ENCODE measurements around the gene LTA.

Gene LTA, protein sequence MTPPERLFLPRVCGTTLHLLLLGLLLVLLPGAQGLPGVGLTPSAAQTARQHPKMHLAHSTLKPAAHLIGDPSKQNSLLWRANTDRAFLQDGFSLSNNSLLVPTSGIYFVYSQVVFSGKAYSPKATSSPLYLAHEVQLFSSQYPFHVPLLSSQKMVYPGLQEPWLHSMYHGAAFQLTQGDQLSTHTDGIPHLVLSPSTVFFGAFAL
- long read RNA-seq, donor 1: 0 reads
- long read RNA-seq, donor 2: 0 reads
- long read RNA-seq, donor 3: 0 reads
- long read RNA-seq, donor 4: 0 reads
- long read RNA-seq, donor 5: 0 reads
- long read RNA-seq, donor 6: 0 reads
- long read RNA-seq, donor 7: 0 reads
- long read RNA-seq, donor 8: 0 reads

DNA sequence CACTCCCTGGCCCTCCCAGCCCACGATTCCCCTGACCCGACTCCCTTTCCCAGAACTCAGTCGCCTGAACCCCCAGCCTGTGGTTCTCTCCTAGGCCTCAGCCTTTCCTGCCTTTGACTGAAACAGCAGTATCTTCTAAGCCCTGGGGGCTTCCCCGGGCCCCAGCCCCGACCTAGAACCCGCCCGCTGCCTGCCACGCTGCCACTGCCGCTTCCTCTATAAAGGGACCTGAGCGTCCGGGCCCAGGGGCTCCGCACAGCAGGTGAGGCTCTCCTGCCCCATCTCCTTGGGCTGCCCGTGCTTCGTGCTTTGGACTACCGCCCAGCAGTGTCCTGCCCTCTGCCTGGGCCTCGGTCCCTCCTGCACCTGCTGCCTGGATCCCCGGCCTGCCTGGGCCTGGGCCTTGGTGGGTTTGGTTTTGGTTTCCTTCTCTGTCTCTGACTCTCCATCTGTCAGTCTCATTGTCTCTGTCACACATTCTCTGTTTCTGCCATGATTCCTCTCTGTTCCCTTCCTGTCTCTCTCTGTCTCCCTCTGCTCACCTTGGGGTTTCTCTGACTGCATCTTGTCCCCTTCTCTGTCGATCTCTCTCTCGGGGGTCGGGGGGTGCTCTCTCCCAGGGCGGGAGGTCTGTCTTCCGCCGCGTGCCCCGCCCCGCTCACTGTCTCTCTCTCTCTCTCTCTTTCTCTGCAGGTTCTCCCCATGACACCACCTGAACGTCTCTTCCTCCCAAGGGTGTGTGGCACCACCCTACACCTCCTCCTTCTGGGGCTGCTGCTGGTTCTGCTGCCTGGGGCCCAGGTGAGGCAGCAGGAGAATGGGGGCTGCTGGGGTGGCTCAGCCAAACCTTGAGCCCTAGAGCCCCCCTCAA lies at the start of gene LTA:
TSS of gene LTA (plus strand) at position 249 of the 871 bp plus-strand sequence. CDS start at position 703, 454 bp downstream.
- DNase-seq: no peak

DNA sequence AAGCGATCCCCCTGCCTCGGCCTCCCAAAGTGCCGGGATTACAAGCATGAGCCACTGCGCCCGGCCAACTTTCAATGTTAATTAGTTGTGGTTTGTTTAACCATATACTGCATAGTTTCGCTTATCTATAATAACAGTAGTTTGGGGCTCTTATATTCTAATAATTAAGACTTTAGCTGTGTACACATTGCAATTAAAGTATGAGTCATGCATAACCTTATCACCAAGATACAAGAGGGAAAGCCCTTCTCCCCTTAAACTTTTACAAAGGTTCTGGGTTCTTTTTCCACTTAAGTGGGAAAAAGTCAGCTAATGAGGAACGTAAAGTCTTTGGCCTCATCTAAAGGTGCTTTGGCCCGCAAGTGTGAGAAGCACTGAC lies 46.5 kb upstream of the LTA start:
- DNase-seq: no peak

DNA sequence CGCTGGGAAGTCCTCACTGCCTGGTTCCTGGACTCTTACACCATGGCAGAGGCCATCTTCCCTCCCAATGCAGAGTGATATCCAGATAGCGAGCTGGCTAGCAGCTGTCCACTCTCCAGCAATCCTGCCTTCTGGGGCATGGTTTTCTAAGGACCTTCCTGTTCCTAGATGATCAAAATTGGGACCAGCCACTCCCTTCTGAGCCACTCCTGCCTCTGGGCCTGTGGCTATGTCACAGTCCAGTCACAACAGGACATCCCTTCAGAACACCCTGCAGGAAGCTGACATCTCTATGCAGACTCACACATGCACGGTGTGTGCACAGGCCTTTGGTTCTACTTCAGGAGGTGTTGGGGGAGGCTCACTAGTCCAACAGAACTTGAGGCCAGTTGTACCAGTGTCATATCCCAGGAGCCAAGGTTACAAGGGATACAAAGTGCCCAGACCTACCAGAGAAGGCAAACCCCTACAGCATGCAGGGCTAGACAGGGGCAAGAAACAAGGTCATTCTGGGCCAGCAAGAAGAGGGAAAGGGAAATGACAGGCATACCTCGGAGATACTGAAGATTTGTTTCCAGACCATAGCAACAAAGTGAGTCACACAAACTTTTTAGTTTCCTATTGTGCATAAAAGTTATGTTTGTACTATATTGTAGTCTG lies 46.0 kb upstream of the LTA start:
- no peak for DNase-seq

DNA sequence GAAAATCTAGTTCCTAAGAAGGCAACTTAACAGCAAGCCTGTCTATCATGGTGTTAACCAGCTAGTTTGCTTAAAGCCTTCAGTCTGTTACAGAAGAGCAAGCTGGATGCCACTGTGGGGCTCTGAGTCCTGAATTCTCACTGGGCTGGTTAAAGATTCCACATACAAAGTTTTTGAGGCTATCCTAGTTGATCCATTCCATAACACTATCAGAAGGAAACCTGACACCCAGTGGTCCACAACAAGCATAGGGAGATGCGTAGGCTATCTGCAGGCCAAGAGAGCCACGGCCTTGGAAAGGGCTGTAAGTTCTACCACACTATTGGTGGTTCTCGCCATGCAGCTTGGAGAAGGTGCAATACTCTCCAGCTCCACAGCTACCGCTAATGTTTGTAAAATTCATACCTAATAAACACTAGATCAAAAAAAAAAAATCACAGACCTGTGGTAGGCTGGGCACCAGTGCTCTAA lies 43.7 kb upstream of the LTA start:
- no peak for DNase-seq

DNA sequence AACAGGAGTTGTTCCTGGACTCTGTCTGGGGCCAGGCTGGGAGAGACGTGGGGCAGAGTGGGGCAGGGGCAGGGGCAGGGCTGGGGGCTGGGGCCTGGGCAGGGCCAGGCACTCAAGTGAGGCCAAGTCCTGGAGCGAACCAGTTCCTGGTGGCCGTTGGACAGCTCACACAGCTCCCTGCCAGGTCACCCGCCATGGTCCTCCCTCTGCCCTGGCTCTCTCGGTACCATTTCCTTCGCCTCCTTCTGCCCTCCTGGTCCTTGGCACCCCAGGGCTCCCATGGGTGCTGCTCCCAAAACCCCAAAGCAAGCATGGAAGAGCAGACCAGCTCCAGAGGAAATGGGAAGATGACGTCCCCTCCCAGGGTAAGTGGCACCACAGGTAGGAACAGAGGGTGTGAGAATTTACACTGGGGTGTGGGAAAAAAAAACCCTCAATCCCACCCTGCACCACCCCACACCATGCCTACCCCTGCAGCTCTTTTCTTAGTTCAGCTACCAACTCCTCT lies 43.2 kb upstream of the LTA start, which contains the start of gene MCCD1:
TSS of gene MCCD1 (plus strand) at position 142 of the 508 bp plus-strand sequence. CDS start at position 195, 53 bp downstream.
- peak; percentile 33 for DNase-seq

DNA sequence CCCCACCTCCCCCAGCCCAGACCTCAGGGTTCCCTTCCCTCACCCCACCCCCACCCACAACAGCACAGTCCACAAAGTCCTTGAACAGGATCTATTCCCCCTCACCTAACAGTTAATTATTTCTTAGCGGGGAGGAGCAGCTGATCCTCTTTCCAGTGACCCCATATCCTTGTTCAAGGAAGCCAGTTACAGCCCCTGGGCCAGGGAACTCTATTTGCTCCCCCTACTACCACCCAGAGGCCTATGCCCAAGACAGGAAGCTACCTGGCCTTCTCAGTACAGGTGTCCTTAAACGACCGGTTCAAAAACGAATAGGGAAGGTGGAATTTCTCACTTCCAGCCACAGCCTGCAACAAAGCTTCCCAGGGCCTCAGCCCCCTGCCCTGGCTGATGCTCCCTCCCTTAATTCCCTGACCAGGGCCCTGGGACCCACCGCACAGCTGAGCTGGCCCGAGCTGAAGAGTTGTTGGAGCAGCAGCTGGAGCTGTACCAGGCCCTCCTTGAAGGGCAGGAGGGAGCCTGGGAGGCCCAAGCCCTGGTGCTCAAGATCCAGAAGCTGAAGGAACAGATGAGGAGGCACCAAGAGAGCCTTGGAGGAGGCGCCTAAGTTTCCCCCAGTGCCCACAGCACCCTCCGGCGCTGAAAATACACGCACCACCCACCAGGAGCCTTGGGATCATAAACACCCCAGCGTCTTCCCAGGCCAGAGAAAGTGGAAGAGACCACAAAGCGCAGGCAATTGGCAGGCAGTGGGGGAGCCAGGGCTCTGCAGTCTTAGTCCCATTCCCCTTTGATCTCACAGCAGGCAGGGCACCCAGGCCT lies 42.5 kb upstream of the LTA start:
- peak; percentile 25 for DNase-seq

DNA sequence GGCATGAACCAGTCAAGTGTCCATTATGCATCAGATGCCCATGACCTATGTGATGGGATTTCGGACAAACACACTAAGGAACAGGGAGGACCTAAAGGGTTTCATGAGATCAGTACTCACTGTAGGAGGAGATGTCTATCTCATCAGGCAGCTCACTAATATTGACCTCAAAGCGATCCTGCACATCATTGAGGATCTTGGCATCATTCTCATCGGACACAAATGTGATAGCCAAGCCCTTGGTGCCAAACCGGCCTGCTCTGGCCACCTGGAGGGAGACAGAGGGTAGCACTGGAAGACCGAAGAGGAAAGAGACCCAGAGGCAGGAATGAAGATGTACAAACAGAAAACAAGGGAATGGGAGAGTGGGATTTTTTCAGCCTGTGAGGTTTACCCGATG lies 41.4 kb upstream of the LTA start:
- no peak for DNase-seq

DNA sequence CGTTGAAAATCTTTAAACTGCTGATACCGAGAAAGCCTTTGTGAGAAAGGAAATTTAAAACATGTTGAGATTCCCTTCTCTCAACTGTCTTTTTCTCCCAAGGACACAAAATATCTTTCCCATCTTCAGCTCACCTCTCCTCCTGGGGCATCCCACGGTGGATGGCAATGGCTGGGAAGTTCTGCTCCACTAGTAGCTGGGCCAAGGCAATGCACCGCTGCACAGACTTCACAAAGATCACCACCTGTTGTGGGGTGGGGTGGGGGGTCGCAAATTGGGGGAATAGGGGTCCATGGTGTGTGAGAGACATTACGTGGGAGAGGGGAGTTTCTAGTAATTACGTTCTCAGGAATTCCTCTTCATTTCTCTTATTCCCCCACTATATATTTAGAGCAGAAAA lies 40.9 kb upstream of the LTA start:
- DNase-seq: no peak

DNA sequence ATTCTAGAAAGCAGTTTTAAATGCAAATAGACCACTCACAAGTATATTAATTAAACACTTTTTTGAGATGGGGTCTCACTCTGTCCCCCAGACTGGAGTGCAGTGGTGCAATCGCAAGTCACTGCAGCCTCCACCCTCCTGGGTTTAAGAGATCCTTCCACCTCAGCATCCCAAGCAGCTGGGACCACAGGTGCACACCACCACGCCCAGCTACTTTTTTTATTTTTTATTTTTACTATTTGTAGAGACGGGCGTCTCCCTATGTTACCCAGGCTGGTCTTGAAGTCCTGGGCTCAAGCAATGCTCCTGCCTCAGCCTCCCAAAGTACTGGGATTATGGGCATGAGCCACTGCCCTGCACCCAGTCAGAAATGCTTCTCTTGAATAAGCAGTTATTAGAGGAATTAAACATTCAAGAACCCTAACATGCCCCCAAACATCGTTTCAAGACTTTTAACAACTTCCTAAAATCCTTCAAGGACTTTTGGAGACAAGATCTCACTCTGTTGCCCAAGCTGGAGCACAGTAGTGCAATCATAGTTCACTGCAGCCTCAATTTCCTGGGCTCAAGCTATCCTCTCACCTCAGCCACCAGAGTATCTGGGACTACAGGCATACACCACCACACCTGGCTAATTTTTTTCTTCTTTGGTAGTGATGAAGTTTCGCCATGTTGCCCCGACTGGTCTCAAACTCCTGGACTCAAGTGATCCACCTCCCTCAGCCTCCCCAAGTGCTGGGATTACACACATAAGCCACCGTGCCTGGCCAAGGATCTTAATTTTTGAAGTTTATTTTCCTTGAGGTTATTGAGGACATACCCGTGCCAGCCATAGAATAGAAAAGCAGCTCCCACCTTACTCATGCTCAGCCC lies 40.1 kb upstream of the LTA start:
- DNase-seq: no peak

DNA sequence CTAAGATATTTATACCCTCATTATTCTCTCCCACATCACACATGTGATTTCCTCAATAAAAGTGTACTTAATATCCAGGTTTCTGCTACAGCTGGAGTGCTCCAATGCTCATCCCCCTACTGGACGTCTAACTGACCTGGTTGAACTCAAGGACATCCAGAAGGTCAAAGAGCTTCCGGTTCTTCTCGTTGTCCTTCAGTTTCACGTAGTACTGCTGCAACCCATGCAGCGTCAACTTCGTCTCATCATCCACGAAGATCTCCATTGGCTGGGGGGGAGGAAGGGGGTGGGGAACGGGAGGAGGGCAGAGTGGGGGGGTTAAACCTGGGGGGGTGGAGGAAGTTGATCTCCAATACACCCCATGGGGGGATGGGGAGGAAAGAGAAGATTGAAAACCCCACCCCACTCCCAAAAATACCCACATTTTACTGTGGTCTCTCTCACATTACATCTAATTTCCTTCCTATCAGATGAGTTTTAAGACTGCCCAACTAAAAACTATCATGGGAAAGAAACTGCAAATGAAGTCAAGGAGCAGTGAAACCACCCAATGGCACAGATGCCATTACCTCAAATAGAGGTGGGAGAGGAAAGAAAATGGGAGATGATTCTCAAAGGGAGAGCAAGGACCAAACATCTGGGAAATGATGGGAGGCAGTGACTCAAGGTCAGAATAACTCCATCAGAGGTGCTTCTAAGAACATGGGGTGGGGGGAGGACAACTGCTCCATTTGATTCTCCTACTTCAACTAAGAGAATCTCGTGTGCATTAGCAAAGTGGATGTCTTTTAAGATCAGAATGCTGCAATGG lies 39.2 kb upstream of the LTA start:
- no peak for DNase-seq

DNA sequence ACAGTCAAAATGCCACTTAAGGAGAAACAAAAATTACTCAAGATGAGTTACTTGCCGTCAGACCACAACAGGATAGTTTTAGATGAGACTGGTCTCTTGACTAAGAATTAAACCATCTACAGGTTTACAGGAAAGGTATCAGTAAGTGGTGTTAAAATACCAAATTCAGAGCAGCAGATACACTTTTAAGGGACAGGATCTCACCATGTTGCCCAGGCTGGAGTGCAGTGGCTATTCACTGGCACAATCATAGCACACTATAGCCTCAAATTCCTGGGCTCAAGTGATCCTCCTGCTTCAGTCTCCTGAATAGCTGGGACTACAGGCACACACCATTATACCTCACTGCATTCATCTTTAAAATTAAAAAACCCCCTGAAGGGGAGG lies 38.6 kb upstream of the LTA start:
- no peak for DNase-seq

DNA sequence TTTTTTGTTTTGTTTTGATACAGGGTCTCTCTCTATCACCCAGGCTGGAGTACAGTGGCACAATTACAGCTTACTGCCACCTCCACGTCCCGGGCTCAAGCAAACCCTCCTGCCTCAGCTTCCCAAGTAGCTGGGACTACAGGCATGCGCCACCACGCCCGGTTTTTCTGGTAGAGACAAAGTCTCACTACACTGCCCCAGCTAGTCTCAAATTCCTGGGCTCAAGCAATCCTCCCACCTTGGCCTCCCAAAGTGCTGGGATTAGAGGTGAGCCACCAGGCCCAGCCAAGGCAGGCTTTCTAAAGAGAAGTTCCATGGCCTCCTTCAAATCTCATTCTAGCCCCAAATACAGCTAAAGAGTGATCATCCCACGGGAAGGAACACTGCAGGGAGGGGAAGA lies 38.1 kb upstream of the LTA start:
- DNase-seq: no peak

DNA sequence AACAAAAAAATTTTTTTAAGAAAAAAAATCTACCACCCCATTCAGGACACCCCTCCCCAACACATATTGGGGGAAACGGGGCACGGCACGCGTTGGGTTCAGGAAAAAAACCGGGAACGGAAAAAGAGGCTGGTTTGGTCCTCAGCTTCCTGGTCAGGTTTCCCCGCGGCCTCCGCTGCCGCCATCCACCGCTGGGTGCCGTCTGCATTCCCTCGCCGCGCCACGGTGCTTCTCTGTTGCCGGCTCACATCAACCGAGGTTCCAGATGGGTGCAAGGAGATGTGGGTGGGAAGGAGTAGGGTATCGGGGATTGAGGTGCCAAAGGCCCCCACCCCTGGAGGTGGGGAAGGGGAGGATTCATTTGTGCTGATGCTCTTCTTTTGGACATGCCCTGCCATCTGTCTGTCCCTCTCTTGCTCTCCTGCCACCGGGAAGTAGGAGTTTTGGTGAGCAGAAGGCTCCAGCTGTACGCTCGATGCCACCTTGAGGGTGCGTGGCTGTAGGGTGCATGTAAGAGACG lies 37.5 kb upstream of the LTA start:
- DNase-seq: no peak

DNA sequence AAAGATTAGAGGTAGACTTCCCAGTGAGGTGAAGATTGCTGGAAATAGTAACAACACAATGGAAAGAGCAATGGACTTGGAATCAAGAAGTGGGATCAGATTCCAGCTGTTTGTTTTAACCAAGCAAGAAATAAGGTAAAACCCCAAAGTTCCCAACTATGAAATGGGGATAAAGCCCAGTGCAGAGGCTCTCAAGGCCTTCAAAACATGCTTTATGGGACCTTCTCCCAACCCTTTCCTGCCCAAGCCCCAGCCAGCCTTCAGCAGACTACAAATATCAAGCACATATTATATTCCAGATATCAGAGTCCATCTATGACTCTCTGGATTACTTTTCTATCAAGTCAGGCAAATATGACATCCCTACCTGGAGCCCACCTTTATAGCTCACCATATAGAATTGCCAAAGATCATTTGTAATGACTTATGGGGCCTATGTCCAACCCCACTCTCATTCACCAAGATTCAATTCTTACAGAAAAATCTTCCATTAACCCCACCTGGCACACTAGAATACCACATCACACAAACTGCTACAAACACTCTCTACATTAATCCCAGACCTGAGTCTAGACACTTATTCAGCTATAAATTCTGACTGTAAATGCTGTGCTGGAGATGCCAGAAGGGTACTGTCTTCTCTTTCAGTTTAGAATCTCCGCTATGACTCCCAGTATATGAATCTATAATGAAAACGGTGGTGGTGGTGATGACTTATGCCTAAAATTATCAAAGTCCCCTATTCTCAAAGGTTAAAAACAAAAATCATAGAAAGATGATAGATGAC lies 36.4 kb upstream of the LTA start:
- DNase-seq: no peak

DNA sequence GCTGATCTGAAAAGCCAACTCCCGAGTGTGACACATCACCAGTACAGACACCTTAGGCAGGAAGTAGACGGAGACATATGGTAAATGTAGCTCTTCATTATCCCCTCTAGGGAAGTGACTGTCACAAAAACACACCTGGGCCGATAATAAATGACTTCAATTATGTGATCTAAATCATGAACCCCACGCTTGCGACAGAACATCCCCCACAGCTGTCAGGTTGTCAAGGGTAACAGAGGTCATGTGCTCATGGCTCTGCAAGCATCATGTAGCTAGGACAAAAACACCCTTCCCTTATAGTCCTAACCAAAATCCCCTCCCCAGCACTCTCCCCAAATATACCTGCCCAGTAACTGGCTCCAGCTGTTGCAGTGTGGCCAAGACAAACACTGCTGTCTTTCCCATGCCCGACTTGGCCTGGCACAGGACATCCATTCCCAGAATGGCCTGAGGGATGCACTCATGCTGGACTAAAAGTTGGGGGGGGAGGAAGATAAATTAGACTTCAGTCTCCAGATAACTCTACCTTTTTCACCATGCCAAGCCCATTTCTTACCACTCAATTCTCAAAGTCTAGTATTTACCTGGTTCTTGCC lies 33.2 kb upstream of the LTA start:
- no peak for DNase-seq

DNA sequence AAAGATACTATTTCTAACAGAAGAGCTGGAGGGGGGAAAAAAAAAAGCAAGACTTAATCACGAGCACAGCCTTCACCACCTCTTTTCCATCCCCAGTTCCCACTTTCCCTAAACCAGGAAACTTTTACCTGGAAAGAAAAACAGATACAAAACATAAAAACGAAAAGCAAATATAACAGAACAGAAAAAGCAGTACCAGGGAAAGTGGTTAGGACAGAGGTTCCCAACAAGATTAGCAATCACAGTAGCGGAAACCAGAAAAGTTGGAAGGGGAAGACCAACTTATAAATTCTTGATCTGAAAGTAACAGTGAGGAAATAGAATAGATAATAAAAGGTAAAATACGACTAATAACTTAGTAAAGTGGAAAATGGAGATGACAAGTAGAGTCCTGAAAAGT lies 31.4 kb upstream of the LTA start:
- no peak for DNase-seq

DNA sequence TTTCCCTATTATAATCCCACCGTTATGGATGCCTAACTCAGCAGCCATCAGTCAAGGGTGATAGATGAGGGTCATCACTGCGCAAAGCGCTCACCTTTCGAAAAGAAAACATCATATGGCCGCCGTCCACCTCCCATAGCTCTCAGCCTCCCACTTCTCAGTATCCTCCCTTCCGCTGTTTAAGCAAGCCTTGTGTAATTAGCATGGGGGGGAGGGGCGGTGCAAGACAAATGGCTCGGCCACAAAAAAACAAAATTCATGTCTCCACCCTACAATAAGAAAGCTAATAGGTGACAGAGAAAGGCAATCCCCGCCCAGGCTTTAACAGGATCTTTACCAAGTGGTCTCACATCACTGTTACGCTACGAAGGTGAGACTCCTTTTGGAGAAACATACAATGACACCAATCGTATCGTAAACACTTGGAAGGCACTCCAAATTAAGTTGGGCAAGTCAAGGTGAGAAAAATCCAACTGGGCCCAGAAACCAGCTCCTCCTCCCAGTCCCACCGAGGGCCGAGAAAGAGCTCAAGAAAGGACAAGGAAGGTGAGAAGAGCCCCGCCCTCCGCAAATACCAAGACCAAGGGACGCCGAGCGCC lies 30.9 kb upstream of the LTA start:
- DNase-seq: no peak
